ENCODE data around the gene ADGRG1.

- TF ChIP-seq CTCF (conservative IDR thresholded peaks at IDR 0.05) (peak; percentile 89), EZH2 (IDR thresholded peaks at IDR 0.05; ENCODE audit: low read depth) (no peak)
Observed at GRCh38 chr16:57600048-57600835, 28.2 kb upstream of the ADGRG1 start.
